Keratinocyte (primary cell): ENCODE results near the gene PIP4K2A.

ENCODE experiments used
- CTCF ChIP-seq, 3 experiments: IDR thresholded peaks in 1 of 3; conservative IDR thresholded peaks in 1 of 3; optimal IDR thresholded peaks in 1 of 3; 2 replicates in 2 of 3; 3 replicates in 1 of 3; pipeline versions ENCODE3 to v1.5.1; 2011; ENCODE audit warnings: low read length in 3 of 3, mild to moderate bottlenecking in 3 of 3, moderate library complexity in 2 of 3, control low read depth in 1 of 3, inconsistent platforms in 1 of 3; ENCODE audit not compliant: insufficient read depth in 2 of 3; ENCODE audit errors: extremely low read depth in 1 of 3
- EZH2 ChIP-seq: IDR thresholded peaks from one replicate; pipeline ENCODE4 v1.6.1; 2012; ENCODE audit warnings: inconsistent platforms, mild to moderate bottlenecking, low read length, moderate library complexity

- no peak for TF ChIP-seq CTCF (optimal IDR thresholded peaks at IDR 0.05 in 1 of 3, IDR thresholded peaks at IDR 0.05 in 1 of 3, conservative IDR thresholded peaks at IDR 0.05 in 1 of 3; ENCODE audit: extremely low read depth in 1 of 3, insufficient read depth in 2 of 3, low read length in 3 of 3)
- TF ChIP-seq EZH2: no peak
These were observed 105.1 kb downstream of the PIP4K2A start for GRCh38 chr10:22609251-22609650.
